HepG2 (cell line): ENCODE data around the gene PSMD12. TPM values are rescaled to one million over a fixed set of nuclear protein-coding genes. Genes with fewer than 3 reads are reported as not detected.

Source experiments
- AHR ChIP-seq: IDR thresholded peaks from 2 replicates; pipeline ENCODE4 v1.6.1; 2018; ENCODE audit warnings: missing genetic modification reagents, missing compliant biosample characterization
- CC2D1A ChIP-seq: sonication (generic); formaldehyde crosslinking; IDR thresholded peaks from 2 replicates; pipeline ENCODE4 v1.8.1; 2023; ENCODE audit warnings: mild to moderate bottlenecking, missing genetic modification reagents
- HNRNPLL ChIP-seq: fragments of 200-400 bp; formaldehyde crosslinking; IDR thresholded peaks from 2 replicates; pipeline ENCODE4 v1.6.1; 2017; ENCODE audit warnings: mild to moderate bottlenecking, low read depth, low read length; ENCODE audit not compliant: poor library complexity, severe bottlenecking
- KDM2A ChIP-seq: sonication (generic); formaldehyde crosslinking; IDR thresholded peaks from 2 replicates; pipeline ENCODE4 v1.4.0; 2020; ENCODE audit warnings: low read depth, missing genetic modification reagents, borderline replicate concordance
- KDM5B ChIP-seq: sonication (generic); formaldehyde crosslinking; IDR thresholded peaks from 2 replicates; pipeline ENCODE4 v1.4.0; 2020; ENCODE audit warnings: missing genetic modification reagents, mild to moderate bottlenecking, borderline replicate concordance
- LCORL ChIP-seq, 2 experiments: fragments of 450-650 bp in 1 of 2; sonication (generic) in 1 of 2; formaldehyde crosslinking in 1 of 2; IDR thresholded peaks; 2 replicates each; pipeline versions ENCODE4 v1.5.0 to v1.6.1; 2017 to 2020; ENCODE audit warnings: antibody characterized with exemption in 1 of 2, missing genetic modification reagents in 1 of 2
- MTA1 ChIP-seq: sonication (generic); formaldehyde crosslinking; IDR thresholded peaks from 2 replicates; pipeline ENCODE4 v1.4.0; 2020; ENCODE audit warnings: missing genetic modification reagents, mild to moderate bottlenecking, borderline replicate concordance
- MYC ChIP-seq: sonication (generic); formaldehyde crosslinking; IDR thresholded peaks from 2 replicates; pipeline ENCODE4 v1.9.0; 2021; ENCODE audit warnings: missing genetic modification reagents, borderline replicate concordance
- NCOA5 ChIP-seq: sonication (generic); formaldehyde crosslinking; IDR thresholded peaks from 2 replicates; pipeline ENCODE4 v1.4.0; 2020; ENCODE audit warnings: missing genetic modification reagents
- NFE2 ChIP-seq: sonication (generic); formaldehyde crosslinking; IDR thresholded peaks from 2 replicates; pipeline ENCODE4 v1.4.0; 2020; ENCODE audit warnings: missing genetic modification reagents
- NFRKB ChIP-seq: fragments of 450-650 bp; IDR thresholded peaks from 2 replicates; pipeline ENCODE4 v1.6.1; 2017
- RCOR2 ChIP-seq: IDR thresholded peaks from 2 replicates; pipeline ENCODE4 v1.6.1; 2016; ENCODE audit warnings: missing biosample characterization, missing genetic modification reagents
- SNRNP70 ChIP-seq: fragments of 200-400 bp; formaldehyde crosslinking; IDR thresholded peaks from 2 replicates; pipeline ENCODE4 v1.6.1; 2017; ENCODE audit warnings: mild to moderate bottlenecking, low read depth, low read length, moderate library complexity
- SOX5 ChIP-seq: IDR thresholded peaks from 2 replicates; pipeline ENCODE4 v1.6.1; 2016; ENCODE audit warnings: borderline replicate concordance
- ZBTB40 ChIP-seq, 2 experiments: fragments of 450-650 bp in 1 of 2; sonication (generic) in 1 of 2; formaldehyde crosslinking in 1 of 2; IDR thresholded peaks; 2 replicates each; pipeline versions ENCODE4 v1.6.1 to v1.8.0; 2016 to 2022; ENCODE audit warnings: antibody characterized with exemption in 1 of 2, mild to moderate bottlenecking in 1 of 2, missing genetic modification reagents in 1 of 2
- ZFP37 ChIP-seq: sonication (generic); formaldehyde crosslinking; IDR thresholded peaks from 2 replicates; pipeline ENCODE4 v1.4.0; 2020; ENCODE audit warnings: missing genetic modification reagents, borderline replicate concordance
- ZFY ChIP-seq: sonication (generic); formaldehyde crosslinking; IDR thresholded peaks from 2 replicates; pipeline ENCODE4 v1.4.0; 2020; ENCODE audit warnings: missing genetic modification reagents
- ZFYVE20 ChIP-seq: sonication (generic); formaldehyde crosslinking; IDR thresholded peaks from 2 replicates; pipeline ENCODE4 v1.8.0; 2023; ENCODE audit warnings: low read depth, mild to moderate bottlenecking, moderate library complexity, missing genetic modification reagents, borderline replicate concordance
- ZNF180 ChIP-seq: sonication (generic); formaldehyde crosslinking; IDR thresholded peaks from 2 replicates; pipeline ENCODE4 v1.4.0; 2020; ENCODE audit warnings: low read depth, missing genetic modification reagents, borderline replicate concordance
- ZNF20 ChIP-seq: sonication (generic); formaldehyde crosslinking; IDR thresholded peaks from 2 replicates; pipeline ENCODE4 v1.4.0; 2020; ENCODE audit warnings: mild to moderate bottlenecking, moderate library complexity, missing genetic modification reagents
- ZNF782 ChIP-seq: sonication (generic); formaldehyde crosslinking; IDR thresholded peaks from 2 replicates; pipeline ENCODE4 v1.4.0; 2020; ENCODE audit warnings: missing genetic modification reagents, mild to moderate bottlenecking, borderline replicate concordance
- polyA plus RNA-seq, 8 experiments: library from polyadenylated mRNA; depleted of rRNA in 3 of 8; stranded (reverse) in 7 of 8; unstranded in 1 of 8; fragments of >200 nt; fragmentation: Illumina TruSeq in 4 of 8; extraction: Trizol in 4 of 8; gene quantifications; 2 replicates each; pipeline versions ENCODE4 v1.2.1 to v1.2.3, GENCODE V29; 2011 to 2016; ENCODE audit warnings: low read depth in 4 of 8, missing spikeins in 1 of 8, mixed read lengths in 1 of 8; ENCODE audit not compliant: insufficient read depth in 1 of 8
- total RNA-seq, 5 experiments: library from RNA; depleted of rRNA; stranded (reverse); fragments of >200 nt; fragmentation: Illumina TruSeq; extraction: Trizol; gene quantifications; 2 replicates each; pipeline ENCODE4 v1.2.3, GENCODE V29; 2016; ENCODE audit warnings: low read depth in 1 of 5

PSMD12 gene
- total and polyA plus RNA-seq, 2 of the 13 experiments (the other 11 are each of a cell fraction or from before 2014, with no cell fraction given) = 27.4 to 71.7 TPM

- TF ChIP-seq ZNF782 (no peak), HNRNPLL (peak; percentile 40), SOX5 (CRISPR knock-in tag) (no peak), KDM5B (no peak; the same call in 1 of the 2 replicates), NFRKB (no peak), ZNF180 (no peak), NCOA5 (no peak), ZFYVE20 (CRISPR knock-in tag) (no peak), ZFP37 (CRISPR knock-in tag) (no peak), NFE2 (CRISPR knock-in tag) (no peak), ZBTB40 (IDR thresholded peaks at IDR 0.05) (no peak), ZBTB40 (CRISPR knock-in tag; IDR thresholded peaks at IDR 0.05) (no peak), SNRNP70 (no peak), ZNF20 (no peak), RCOR2 (CRISPR knock-in tag) (no peak), MTA1 (CRISPR knock-in tag) (0 out of 2 replicates have a peak, but pooled peaks have one; percentile 54), AHR (CRISPR knock-in tag) (no peak), CC2D1A (CRISPR knock-in tag) (no peak), KDM2A (CRISPR knock-in tag) (peak; percentile 85), LCORL (IDR thresholded peaks at IDR 0.05) (no peak), LCORL (CRISPR knock-in tag; IDR thresholded peaks at IDR 0.05) (peak; percentile 69), ZFY (CRISPR knock-in tag) (no peak; the same call in 1 of the 2 replicates), MYC (CRISPR knock-in tag) (no peak)
Measured at GRCh38 chr17:67293251-67294203, 72.8 kb downstream of the PSMD12 start (continued).
